Testis (tissue), 2 donors: ENCODE data around the gene RPL41.

Experiments used
- POLR2A ChIP-seq: fragments of 450-650 bp; IDR thresholded peaks from one replicate; pipeline ENCODE4 v1.6.1; 2017; ENCODE audit warnings: antibody characterized with exemption, mild to moderate bottlenecking, moderate library complexity
- TF ChIP-seq, protein P1 (sequence below), 3 experiments: fragments of 450-650 bp in 2 of 3; fragments of 200-600 bp in 1 of 3; sonication (generic) in 1 of 3; IDR thresholded peaks; one replicate each; pipeline ENCODE4 v1.5.1; 2016 to 2019; ENCODE audit warnings: antibody characterized with exemption in 3 of 3, mild to moderate bottlenecking in 2 of 3, moderate library complexity in 1 of 3

DNA sequence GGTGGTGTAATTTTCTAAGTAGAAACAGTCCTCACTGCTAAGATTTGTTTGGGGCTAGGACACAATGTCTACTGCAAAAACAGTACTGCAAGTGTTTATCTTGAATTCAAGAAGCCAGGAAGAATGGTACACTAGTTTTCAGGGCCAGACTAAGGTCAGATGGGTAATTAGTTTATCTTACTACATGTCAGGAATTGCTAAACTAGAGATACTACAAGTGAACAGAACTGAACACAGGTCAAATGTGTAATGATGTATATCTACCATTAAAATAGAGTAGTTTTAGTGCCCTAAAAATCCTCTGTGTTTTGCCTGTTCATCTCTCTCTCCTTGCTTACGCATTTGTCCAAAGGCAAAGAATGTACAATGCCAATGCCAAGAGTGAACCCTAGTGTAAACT, 2.3 kb upstream of the RPL41 start:
- TF ChIP-seq, protein P1, sequence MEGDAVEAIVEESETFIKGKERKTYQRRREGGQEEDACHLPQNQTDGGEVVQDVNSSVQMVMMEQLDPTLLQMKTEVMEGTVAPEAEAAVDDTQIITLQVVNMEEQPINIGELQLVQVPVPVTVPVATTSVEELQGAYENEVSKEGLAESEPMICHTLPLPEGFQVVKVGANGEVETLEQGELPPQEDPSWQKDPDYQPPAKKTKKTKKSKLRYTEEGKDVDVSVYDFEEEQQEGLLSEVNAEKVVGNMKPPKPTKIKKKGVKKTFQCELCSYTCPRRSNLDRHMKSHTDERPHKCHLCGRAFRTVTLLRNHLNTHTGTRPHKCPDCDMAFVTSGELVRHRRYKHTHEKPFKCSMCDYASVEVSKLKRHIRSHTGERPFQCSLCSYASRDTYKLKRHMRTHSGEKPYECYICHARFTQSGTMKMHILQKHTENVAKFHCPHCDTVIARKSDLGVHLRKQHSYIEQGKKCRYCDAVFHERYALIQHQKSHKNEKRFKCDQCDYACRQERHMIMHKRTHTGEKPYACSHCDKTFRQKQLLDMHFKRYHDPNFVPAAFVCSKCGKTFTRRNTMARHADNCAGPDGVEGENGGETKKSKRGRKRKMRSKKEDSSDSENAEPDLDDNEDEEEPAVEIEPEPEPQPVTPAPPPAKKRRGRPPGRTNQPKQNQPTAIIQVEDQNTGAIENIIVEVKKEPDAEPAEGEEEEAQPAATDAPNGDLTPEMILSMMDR (IDR thresholded peaks at IDR 0.05), result no peak
- no peak for TF ChIP-seq POLR2A
